Thyroid gland (tissue), 4 donors: ENCODE data around the gene ALDOC. TPM values are rescaled to one million over a fixed set of nuclear protein-coding genes. Genes with fewer than 3 reads are reported as not detected.

Experiments used
- DNase-seq, 2 donors: peaks; one replicate each; pipeline ENCODE4 v3.0.0-alpha.2; 2019
- H3K27ac ChIP-seq, 3 donors: fragments of 200-600 bp; sonication (generic); 1 replicate in 2 of 3; 2 replicates in 1 of 3; pipeline ENCODE4 v1.5.1; 2016 to 2019; ENCODE audit warnings: mild to moderate bottlenecking in 1 of 3, moderate library complexity in 1 of 3
- H3K27me3 ChIP-seq: fragments of 200-600 bp; sonication (generic); one replicate; pipeline ENCODE4 v1.5.1; 2019
- H3K36me3 ChIP-seq, 2 donors: fragments of 200-600 bp; sonication (generic); one replicate each; pipeline ENCODE4 v1.5.1; 2016 to 2019
- H3K4me1 ChIP-seq, 2 donors: fragments of 200-600 bp; sonication (generic); one replicate each; pipeline ENCODE4 v1.5.1; 2017 to 2019
- H3K4me3 ChIP-seq, 3 donors: fragments of 200-600 bp; sonication (generic); replicated peaks in 1 of 3; 1 replicate in 2 of 3; 2 replicates in 1 of 3; pipeline ENCODE4 v1.5.1; 2016; ENCODE audit warnings: mild to moderate bottlenecking in 1 of 3
- H3K9me3 ChIP-seq: fragments of 200-600 bp; sonication (generic); one replicate; pipeline ENCODE4 v1.5.1; 2017
- CTCF ChIP-seq, 6 experiments: fragments of 200-600 bp in 3 of 6; fragments of 450-650 bp in 3 of 6; sonication (generic) in 3 of 6; IDR thresholded peaks; one replicate each; pipeline ENCODE4 v1.5.1; 2016 to 2019; ENCODE audit warnings: antibody characterized with exemption in 6 of 6, mild to moderate bottlenecking in 2 of 6, inconsistent platforms in 1 of 6, moderate library complexity in 1 of 6
- POLR2A ChIP-seq, 2 donors: fragments of 450-650 bp; IDR thresholded peaks; one replicate each; pipeline ENCODE4 v1.6.1; 2017; ENCODE audit warnings: antibody characterized with exemption in 2 of 2, mild to moderate bottlenecking in 2 of 2, moderate library complexity in 1 of 2
- whole genome bisulfite sequencing, 2 donors: methylation state at CpG; one replicate each; pipeline ENCODE4 v1.1.5; 2017; 5-methylcytosine and 5-hydroxymethylcytosine counted together
- intact Hi-C: fragments of 100-400 bp; cut with DNase I; formaldehyde crosslinking; loops from one replicate; pipeline ENCODE4 v1.15.1; 2023
- total RNA-seq, 4 donors: library from RNA; depleted of rRNA; stranded (reverse); fragments of >200 nt; gene quantifications; one replicate each; pipeline ENCODE4 v1.2.3, GENCODE V29; 2016

Gene ALDOC
- total RNA-seq, 4 donors from 2014 or later = 6.0 to 13.1 (median 8.7) TPM

- DNase-seq = no peak
- H3K36me3 ChIP-seq = peaks cover 55 to 56% of the 10 kb centered on the region in 2 donors
- TF ChIP-seq POLR2A (IDR thresholded peaks at IDR 0.05) (no peak), CTCF (IDR thresholded peaks at IDR 0.05) (no peak)
- no peak overlapping the region for H3K4me3 ChIP-seq
- H3K27ac ChIP-seq = no peak overlapping the region
- H3K4me1 ChIP-seq = peaks cover 10 to 15% of the 10 kb centered on the region in 2 donors
- 94 to 100% methylated on average over 3 of the region's 3 CpGs for WGBS, 2 donors
- no peaks in the 10 kb centered on the region for H3K27me3 ChIP-seq
- intact Hi-C loops = no loop called here
- no peaks in the 10 kb centered on the region for H3K9me3 ChIP-seq
Observed at GRCh38 chr17:28555022-28555421, 21.7 kb downstream of the ALDOC start.

DNA sequence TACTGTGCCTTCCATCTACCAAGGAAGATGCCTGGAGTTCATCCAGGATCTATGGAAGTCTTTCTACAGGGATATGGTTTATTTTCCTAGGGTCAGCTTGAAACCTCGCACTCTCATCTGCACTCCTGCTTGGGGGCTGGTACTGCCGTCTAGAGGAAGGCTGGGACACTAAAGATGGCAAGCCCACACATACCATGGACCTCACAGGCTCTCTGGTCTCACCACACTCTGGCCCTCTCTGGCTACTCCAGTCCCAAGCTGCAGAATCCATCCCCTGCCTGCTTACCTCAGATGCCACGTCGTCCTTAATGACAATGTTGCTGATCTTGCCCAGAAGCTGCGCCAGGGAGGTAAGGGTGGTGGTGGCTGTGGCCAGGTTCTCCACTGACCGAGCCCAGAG, 22.1 kb downstream of the ALDOC start:
- Histone ChIP-seq H3K36me3 (peaks cover 51 to 52% of the 10 kb centered on the region in 2 donors), H3K4me3 (no peak overlapping the region), H3K27me3 (no peaks in the 10 kb centered on the region), H3K27ac (no peak overlapping the region), H3K4me1 (peaks cover 10 to 18% of the 10 kb centered on the region in 2 donors), H3K9me3 (no peaks in the 10 kb centered on the region)
- DNase-seq = no peak
- 82 to 94% methylated on average over 6 of the region's 6 CpGs for WGBS, 2 donors
- TF ChIP-seq CTCF (IDR thresholded peaks at IDR 0.05) (no peak), POLR2A (IDR thresholded peaks at IDR 0.05) (no peak)
- intact Hi-C loops = no loop called here

DNA sequence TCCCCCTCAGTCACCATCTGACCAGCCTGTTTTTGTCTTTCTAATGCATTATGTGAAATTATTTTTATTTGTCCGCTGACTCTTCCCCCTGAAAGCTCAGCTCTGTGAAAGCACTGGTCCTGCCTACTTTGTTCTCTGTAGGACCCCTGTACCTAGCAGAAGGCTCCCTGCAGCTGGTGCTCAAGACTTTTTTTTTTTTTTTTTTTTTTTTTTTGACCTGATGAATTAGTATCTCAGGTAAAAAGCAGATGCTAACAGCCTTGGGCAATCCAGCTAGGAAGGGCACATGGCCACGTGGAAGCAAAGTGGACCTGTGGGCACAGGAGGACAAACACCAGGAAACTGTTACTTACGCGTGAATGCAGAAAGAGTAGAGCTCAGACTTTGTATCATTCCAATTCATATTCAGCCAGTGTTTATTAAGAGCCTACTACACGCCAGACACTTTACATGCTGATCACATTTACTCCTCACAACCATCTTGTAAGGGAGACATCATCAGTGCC, 23.6 kb downstream of the ALDOC start:
- H3K4me3 ChIP-seq = no peak overlapping the region
- no peak for DNase-seq
- no peaks in the 10 kb centered on the region for H3K9me3 ChIP-seq
- peaks cover 40 to 41% of the 10 kb centered on the region in 2 donors for H3K36me3 ChIP-seq
- TF ChIP-seq POLR2A (IDR thresholded peaks at IDR 0.05) = no peak
- no peak for TF ChIP-seq CTCF (IDR thresholded peaks at IDR 0.05)
- 93 to 97% methylated on average over 5 of the region's 5 CpGs for WGBS, 2 donors
- intact Hi-C loops = no loop called here
- H3K27me3 ChIP-seq = no peaks in the 10 kb centered on the region
- H3K27ac ChIP-seq = no peak overlapping the region
- H3K4me1 ChIP-seq = peaks cover 10 to 18% of the 10 kb centered on the region in 2 donors

DNA sequence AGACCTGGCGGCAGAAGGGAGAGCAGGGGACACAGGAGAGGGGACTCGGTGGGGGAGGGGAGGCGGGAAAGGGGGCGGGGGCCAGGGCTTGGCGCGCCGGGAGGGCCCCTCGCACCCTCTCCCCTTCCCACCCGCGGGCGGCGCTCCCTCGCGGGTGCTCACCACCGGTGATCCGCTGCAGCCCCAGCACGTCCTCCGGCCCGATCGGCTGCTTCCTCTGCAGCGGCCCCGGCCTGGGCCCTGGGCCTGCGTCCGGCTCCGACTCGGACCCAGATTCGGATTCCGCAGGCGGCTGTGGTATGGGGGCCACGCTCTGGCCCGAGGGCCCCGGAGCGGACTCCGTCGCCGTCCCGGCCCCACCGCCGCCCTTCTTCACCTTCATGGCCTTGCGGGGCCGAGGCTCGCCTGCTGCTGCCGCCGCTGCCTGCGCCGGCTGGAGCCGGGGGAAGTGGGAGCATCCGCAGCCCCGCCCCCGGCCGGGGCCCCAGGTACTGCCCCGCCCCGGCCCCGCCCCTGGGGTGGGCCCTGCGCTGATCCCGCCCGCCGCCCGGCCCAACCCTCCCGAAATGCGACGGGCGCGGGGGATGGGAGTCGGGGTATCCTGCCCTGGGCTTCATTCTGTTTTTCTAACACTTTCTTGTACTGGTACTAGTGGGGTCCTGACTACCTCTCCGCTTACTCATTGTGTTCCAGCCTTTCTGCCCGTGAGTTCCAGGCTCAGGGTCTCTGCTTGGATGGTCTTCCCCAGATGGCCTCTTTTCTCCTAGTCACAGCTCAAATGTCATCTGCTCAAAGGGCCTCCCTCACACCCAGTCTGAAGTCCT, 24.3 kb downstream of the ALDOC start, which contains the start of gene UNC119:
UNC119 (minus strand) TSS at position 449 of the 824 bp plus-strand sequence; CDS start at position 382, 67 bp downstream.
- Histone ChIP-seq H3K36me3 (peaks cover 34 to 35% of the 10 kb centered on the region in 2 donors), H3K9me3 (no peaks in the 10 kb centered on the region), H3K4me1 (peaks cover 10 to 18% of the 10 kb centered on the region in 2 donors), H3K4me3 (peak within 1 kb of the TSS; percentile 31 to 91 (median 72)), H3K27ac (peak within 1 kb of the TSS in 2 of 3 donors; percentile 48 to 54), H3K27me3 (no peaks in the 10 kb centered on the region)
- WGBS, 2 donors = 5 to 7% methylated on average over 16 to 17 of the region's 67 CpGs
- DNase-seq = peak; percentile 80 to 81
- TF ChIP-seq POLR2A (IDR thresholded peaks at IDR 0.05) (peak in 1 of 2 donors; percentile 67), CTCF (IDR thresholded peaks at IDR 0.05) (no peak)
- intact Hi-C loops = no loop called here
